Tongue (tissue), 2 donors: ENCODE measurements around the gene TCP11L2. TPM values are rescaled to one million over a fixed set of nuclear protein-coding genes. Genes with fewer than 3 reads are reported as not detected.

Experiments
- small RNA-seq: library from RNA; depleted of rRNA; stranded (forward); fragments of <200 nt; gene quantifications from one replicate; pipeline ENCODE3, GENCODE V24; 2014; ENCODE audit warnings: low replicate concordance
- total RNA-seq: library from RNA; depleted of rRNA; stranded (reverse); fragments of >200 nt; gene quantifications from one replicate; pipeline ENCODE4 v1.2.3, GENCODE V29; 2014

Gene TCP11L2
- total RNA-seq, 1 donor from 2014 or later: 89.7 TPM

Small RNAs within 50 kb of the gene (small RNA-seq; reads per million reads assigned to genes)
- not detected for gene RNU7-94P

Other genes starting within 250 kb of the TCP11L2 start
- gene NUAK1, start 163.8 kb upstream of the TCP11L2 start, total RNA-seq: 31.5 TPM
- 72.4 TPM for gene CKAP4, start 54.7 kb upstream of the TCP11L2 start, total RNA-seq
- gene POLR3B, start 55.0 kb downstream of the TCP11L2 start, total RNA-seq: 24.1 TPM